Measurements from ENCODE around the gene LNX2.

LNX2 gene

DNA sequence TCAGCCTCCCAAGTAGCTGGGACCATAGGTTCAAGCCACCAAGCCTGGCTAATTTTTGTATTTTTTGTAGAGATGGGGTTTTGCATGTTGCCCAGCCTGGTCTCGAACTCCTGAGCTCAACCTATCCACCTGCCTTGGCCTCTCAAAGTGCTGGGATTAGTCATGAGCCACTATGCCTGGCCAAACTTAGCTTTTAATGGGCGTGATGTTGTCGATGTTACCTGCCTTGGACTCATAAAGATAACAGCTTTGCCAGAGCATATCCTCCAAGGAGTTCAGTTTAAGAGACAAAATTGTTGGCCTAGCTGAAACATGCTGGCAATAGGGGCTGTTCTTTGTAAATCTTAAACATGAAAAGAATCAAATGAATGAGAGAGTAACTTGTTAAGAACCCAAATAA is 14.5 kb upstream of the LNX2 start:
- H3K27ac ChIP-seq (ENCODE audit: low read depth, low read length): no peak overlapping the region
- no peak overlapping the region for H3K14ac ChIP-seq (ENCODE audit: low read length)
- no peaks in the 10 kb centered on the region for H3K4me1 ChIP-seq (ENCODE audit: control insufficient read depth in 1 of 2, insufficient read depth in 2 of 2, low read length in 2 of 2)
- no peaks in the 10 kb centered on the region for H3K27me3 ChIP-seq (ENCODE audit: insufficient read depth, low read length)
- no peaks in the 10 kb centered on the region for H3K79me1 ChIP-seq (ENCODE audit: low read length)
- peak; percentile 54 to 61 for DNase-seq
- no peak overlapping the region for H4K91ac ChIP-seq (ENCODE audit: low read depth, low read length)
- H2BK5ac ChIP-seq (ENCODE audit: low read depth, low read length, poor library complexity): no peak overlapping the region
- H4K8ac ChIP-seq (ENCODE audit: low read depth, low read length): no peak overlapping the region
- no peak overlapping the region for H3K18ac ChIP-seq (ENCODE audit: low read length)
- H3K36me3 ChIP-seq (ENCODE audit: control insufficient read depth in 1 of 2, insufficient read depth in 2 of 2, low read length in 2 of 2): peaks cover 0 to 6% of the 10 kb centered on the region in 2 experiments
- no peak overlapping the region for H4K12ac ChIP-seq (ENCODE audit: low read depth, low read length)
- H3K4me3 ChIP-seq (ENCODE audit: low read depth, low read length): no peak overlapping the region
- no peak overlapping the region for H2AK5ac ChIP-seq (ENCODE audit: low read length)
- no peaks in the 10 kb centered on the region for H3K9me3 ChIP-seq (ENCODE audit: insufficient read depth, low read depth, low read length)
- H3K4me2 ChIP-seq (ENCODE audit: low read length): no peak overlapping the region
- H3K9ac ChIP-seq (ENCODE audit: low read length): no peak overlapping the region
- no peaks in the 10 kb centered on the region for H3K79me2 ChIP-seq (ENCODE audit: control insufficient read depth, insufficient read depth, low read length, poor library complexity)
- WGBS (ENCODE audit: extremely low coverage, insufficient coverage, insufficient read length): no CpG with 5 or more reads among the region's 3 CpGs
- no peak overlapping the region for H2BK12ac ChIP-seq (ENCODE audit: low read length)
- H2AFZ ChIP-seq (ENCODE audit: insufficient read depth, low read length, poor library complexity): no peak overlapping the region
- no peak overlapping the region for H3K4ac ChIP-seq (ENCODE audit: low read depth, low read length)
- no peak overlapping the region for H2BK120ac ChIP-seq (ENCODE audit: insufficient read depth, low read length, poor library complexity)
- H3K23ac ChIP-seq (ENCODE audit: low read length): no peak overlapping the region

DNA sequence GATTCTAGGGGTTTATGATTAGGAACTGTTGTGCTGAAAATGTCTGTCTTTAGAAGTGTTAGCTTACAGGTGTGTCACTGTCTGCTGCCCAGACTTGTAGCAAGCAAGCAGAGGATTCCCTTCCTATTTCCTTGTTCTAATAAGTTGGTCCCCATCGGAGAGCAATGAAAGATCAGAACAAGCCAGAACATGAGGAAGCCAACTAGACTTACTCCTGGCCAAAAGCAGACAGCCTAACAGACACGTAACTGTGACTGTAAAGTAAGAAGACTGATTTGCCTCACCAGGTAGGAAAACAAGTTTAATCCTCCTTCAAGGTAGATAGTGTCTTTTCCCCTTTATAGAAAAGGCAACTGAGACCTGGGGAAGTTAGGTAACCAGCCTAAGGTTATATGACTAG is 13.9 kb upstream of the LNX2 start:
- no peak overlapping the region for H3K23ac ChIP-seq (ENCODE audit: low read length)
- H3K27ac ChIP-seq (ENCODE audit: low read depth, low read length): no peak overlapping the region

DNA sequence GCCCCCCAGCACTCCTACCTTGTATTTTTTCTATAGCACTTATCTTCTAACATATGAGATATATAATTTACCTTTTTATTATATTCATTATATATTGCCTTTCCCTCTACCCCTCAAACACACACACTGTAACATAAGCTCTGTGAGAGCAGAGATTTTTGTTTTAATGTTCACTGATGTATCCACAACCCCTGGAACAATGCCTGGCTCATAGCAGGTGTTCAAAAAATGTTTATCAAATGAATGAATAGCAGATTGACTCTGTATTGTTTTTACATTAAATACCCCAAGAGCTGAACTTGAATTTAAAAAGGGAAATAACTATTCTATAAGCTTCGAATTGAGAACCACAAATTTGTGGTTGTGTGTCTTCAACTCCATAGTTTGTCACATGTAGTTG is 12.3 kb upstream of the LNX2 start:
- H3K4ac ChIP-seq (ENCODE audit: low read depth, low read length): no peak overlapping the region
- no peak overlapping the region for H2BK12ac ChIP-seq (ENCODE audit: low read length)
- H3K79me2 ChIP-seq (ENCODE audit: control insufficient read depth, insufficient read depth, low read length, poor library complexity): no peaks in the 10 kb centered on the region
- H2AFZ ChIP-seq (ENCODE audit: insufficient read depth, low read length, poor library complexity): no peak overlapping the region
- no peak overlapping the region for H3K23ac ChIP-seq (ENCODE audit: low read length)
- H3K4me1 ChIP-seq (ENCODE audit: control insufficient read depth in 1 of 2, insufficient read depth in 2 of 2, low read length in 2 of 2): no peaks in the 10 kb centered on the region
- peaks cover 1% of the 10 kb centered on the region for H3K9me3 ChIP-seq (ENCODE audit: insufficient read depth, low read depth, low read length)
- WGBS (ENCODE audit: extremely low coverage, insufficient coverage, insufficient read length): no CpG with 5 or more reads among the region's 1 CpG
- no peaks in the 10 kb centered on the region for H3K27me3 ChIP-seq (ENCODE audit: insufficient read depth, low read length)
- H4K12ac ChIP-seq (ENCODE audit: low read depth, low read length): no peak overlapping the region
- no peak overlapping the region for H2BK120ac ChIP-seq (ENCODE audit: insufficient read depth, low read length, poor library complexity)
- no peak overlapping the region for H4K8ac ChIP-seq (ENCODE audit: low read depth, low read length)
- H3K14ac ChIP-seq (ENCODE audit: low read length): no peak overlapping the region
- H3K9ac ChIP-seq (ENCODE audit: low read length): no peak overlapping the region
- no peak overlapping the region for H3K4me3 ChIP-seq (ENCODE audit: low read depth, low read length)
- H3K79me1 ChIP-seq (ENCODE audit: low read length): no peaks in the 10 kb centered on the region
- no peak overlapping the region for H4K91ac ChIP-seq (ENCODE audit: low read depth, low read length)
- H2BK5ac ChIP-seq (ENCODE audit: low read depth, low read length, poor library complexity): no peak overlapping the region
- H3K18ac ChIP-seq (ENCODE audit: low read length): peak overlapping the region; percentile 53
- no peak overlapping the region for H3K4me2 ChIP-seq (ENCODE audit: low read length)
- no peak overlapping the region for H2AK5ac ChIP-seq (ENCODE audit: low read length)
- H3K36me3 ChIP-seq (ENCODE audit: control insufficient read depth in 1 of 2, insufficient read depth in 2 of 2, low read length in 2 of 2): peaks cover 0 to 6% of the 10 kb centered on the region in 2 experiments
- H3K27ac ChIP-seq (ENCODE audit: low read depth, low read length): no peak overlapping the region
- DNase-seq: no peak

More for the DNA sequence above, 13.9 kb upstream of the LNX2 start:
- H3K79me2 ChIP-seq (ENCODE audit: control insufficient read depth, insufficient read depth, low read length, poor library complexity): no peaks in the 10 kb centered on the region
- H3K4ac ChIP-seq (ENCODE audit: low read depth, low read length): no peak overlapping the region
- no peak for DNase-seq
- peaks cover 0 to 6% of the 10 kb centered on the region in 2 experiments for H3K36me3 ChIP-seq (ENCODE audit: control insufficient read depth in 1 of 2, insufficient read depth in 2 of 2, low read length in 2 of 2)
- no peak overlapping the region for H4K8ac ChIP-seq (ENCODE audit: low read depth, low read length)
- H3K9ac ChIP-seq (ENCODE audit: low read length): no peak overlapping the region
- H3K79me1 ChIP-seq (ENCODE audit: low read length): no peaks in the 10 kb centered on the region
- H3K4me2 ChIP-seq (ENCODE audit: low read length): no peak overlapping the region
- H3K4me1 ChIP-seq (ENCODE audit: control insufficient read depth in 1 of 2, insufficient read depth in 2 of 2, low read length in 2 of 2): no peaks in the 10 kb centered on the region
- no peak overlapping the region for H4K12ac ChIP-seq (ENCODE audit: low read depth, low read length)
- no peak overlapping the region for H2BK120ac ChIP-seq (ENCODE audit: insufficient read depth, low read length, poor library complexity)
- no peak overlapping the region for H2AFZ ChIP-seq (ENCODE audit: insufficient read depth, low read length, poor library complexity)
- no peak overlapping the region for H2AK5ac ChIP-seq (ENCODE audit: low read length)
- H3K4me3 ChIP-seq (ENCODE audit: low read depth, low read length): no peak overlapping the region
- no peak overlapping the region for H3K14ac ChIP-seq (ENCODE audit: low read length)
- H4K91ac ChIP-seq (ENCODE audit: low read depth, low read length): no peak overlapping the region
- no peaks in the 10 kb centered on the region for H3K27me3 ChIP-seq (ENCODE audit: insufficient read depth, low read length)
- no CpG with 5 or more reads among the region's 2 CpGs for WGBS (ENCODE audit: extremely low coverage, insufficient coverage, insufficient read length)
- H3K18ac ChIP-seq (ENCODE audit: low read length): no peak overlapping the region
- H2BK5ac ChIP-seq (ENCODE audit: low read depth, low read length, poor library complexity): no peak overlapping the region
- no peaks in the 10 kb centered on the region for H3K9me3 ChIP-seq (ENCODE audit: insufficient read depth, low read depth, low read length)
- H2BK12ac ChIP-seq (ENCODE audit: low read length): no peak overlapping the region

DNA sequence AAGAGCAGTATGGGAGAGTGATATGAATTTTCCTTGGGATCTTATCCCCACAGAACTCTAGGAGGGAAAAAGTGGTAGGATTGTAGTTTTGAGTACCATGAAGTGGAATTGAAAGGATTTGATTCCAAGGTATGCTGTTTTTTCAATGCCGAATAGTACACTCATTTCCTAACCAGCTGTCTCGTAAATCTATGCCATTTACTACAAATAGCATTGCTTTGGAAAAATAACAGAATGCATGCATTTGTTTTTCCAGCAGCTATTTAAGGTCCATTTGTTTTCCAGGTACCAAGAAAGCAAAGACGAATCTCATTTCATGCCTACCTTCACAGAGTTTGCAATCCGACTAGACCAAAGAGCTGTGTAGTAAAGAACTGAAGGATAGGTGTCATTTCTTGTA is 11.9 kb upstream of the LNX2 start:
- no peaks in the 10 kb centered on the region for H3K79me1 ChIP-seq (ENCODE audit: low read length)
- no peak overlapping the region for H3K27ac ChIP-seq (ENCODE audit: low read depth, low read length)
- H2AK5ac ChIP-seq (ENCODE audit: low read length): no peak overlapping the region
- H3K4me3 ChIP-seq (ENCODE audit: low read depth, low read length): no peak overlapping the region
- H2AFZ ChIP-seq (ENCODE audit: insufficient read depth, low read length, poor library complexity): no peak overlapping the region
- H3K4me2 ChIP-seq (ENCODE audit: low read length): no peak overlapping the region
- no peak overlapping the region for H3K4ac ChIP-seq (ENCODE audit: low read depth, low read length)
- no peak overlapping the region for H2BK5ac ChIP-seq (ENCODE audit: low read depth, low read length, poor library complexity)
- peaks cover 0 to 6% of the 10 kb centered on the region in 2 experiments for H3K36me3 ChIP-seq (ENCODE audit: control insufficient read depth in 1 of 2, insufficient read depth in 2 of 2, low read length in 2 of 2)
- no peaks in the 10 kb centered on the region for H3K27me3 ChIP-seq (ENCODE audit: insufficient read depth, low read length)
- H3K23ac ChIP-seq (ENCODE audit: low read length): no peak overlapping the region
- H3K4me1 ChIP-seq (ENCODE audit: control insufficient read depth in 1 of 2, insufficient read depth in 2 of 2, low read length in 2 of 2): no peaks in the 10 kb centered on the region
- WGBS (ENCODE audit: extremely low coverage, insufficient coverage, insufficient read length): no CpG with 5 or more reads among the region's 4 CpGs
- H4K8ac ChIP-seq (ENCODE audit: low read depth, low read length): no peak overlapping the region
- DNase-seq: no peak
- no peaks in the 10 kb centered on the region for H3K79me2 ChIP-seq (ENCODE audit: control insufficient read depth, insufficient read depth, low read length, poor library complexity)
- H4K91ac ChIP-seq (ENCODE audit: low read depth, low read length): no peak overlapping the region
- peaks cover 1% of the 10 kb centered on the region for H3K9me3 ChIP-seq (ENCODE audit: insufficient read depth, low read depth, low read length)
- no peak overlapping the region for H3K9ac ChIP-seq (ENCODE audit: low read length)
- H3K14ac ChIP-seq (ENCODE audit: low read length): no peak overlapping the region
- H4K12ac ChIP-seq (ENCODE audit: low read depth, low read length): no peak overlapping the region
- H3K18ac ChIP-seq (ENCODE audit: low read length): no peak overlapping the region
- no peak overlapping the region for H2BK120ac ChIP-seq (ENCODE audit: insufficient read depth, low read length, poor library complexity)
- no peak overlapping the region for H2BK12ac ChIP-seq (ENCODE audit: low read length)

Data from trophoblast cell (in vitro differentiated cells and primary cell).